ENCODE results near the gene MEI1. TPM values are rescaled to one million over a fixed set of nuclear protein-coding genes. Genes with fewer than 3 reads are reported as not detected.

MEI1 gene
- total RNA-seq, 1 donor from 2014 or later: not detected

DNA sequence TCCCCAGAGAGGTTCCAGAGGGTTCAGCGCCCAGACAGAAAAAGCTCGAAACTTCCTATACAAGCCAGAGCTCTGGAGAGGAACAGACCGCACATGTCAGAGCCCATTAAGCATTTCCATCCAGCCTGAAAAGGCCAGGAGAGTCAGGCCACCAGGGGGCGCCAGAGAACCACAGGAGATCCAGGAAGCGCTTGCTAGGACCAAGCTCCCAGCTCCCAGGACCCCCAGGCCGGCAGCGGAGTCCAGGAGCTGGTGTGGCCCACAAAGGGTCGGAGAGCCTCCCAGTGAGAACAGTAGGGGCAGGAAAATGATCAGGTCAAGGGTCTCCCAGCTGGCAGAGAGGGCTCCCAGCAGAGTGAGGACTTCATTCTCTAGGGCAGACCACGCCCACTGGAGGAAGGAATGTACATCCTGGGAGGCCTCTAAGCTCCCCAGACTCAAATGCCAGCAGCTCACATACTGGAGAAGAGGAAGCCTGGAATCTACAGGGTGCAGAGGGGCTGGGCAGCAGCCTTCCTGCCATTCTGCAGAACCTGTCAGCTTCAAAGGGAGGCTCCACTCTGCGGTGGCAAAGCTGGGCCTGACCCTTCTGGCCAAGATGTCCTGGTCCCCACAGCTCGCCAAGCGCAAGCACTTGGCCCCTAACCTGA is 2.1 kb upstream of the MEI1 start:
- Mint-ChIP-seq H3K27me3 (ENCODE audit: unreplicated experiment) (no peaks in the 10 kb centered on the region), H3K4me1 (ENCODE audit: unreplicated experiment) (no peaks in the 10 kb centered on the region), H3K27ac (ENCODE audit: unreplicated experiment) (peak overlapping the region; percentile 95), H3K36me3 (ENCODE audit: unreplicated experiment) (no peaks in the 10 kb centered on the region), H3K9me3 (ENCODE audit: unreplicated experiment) (no peaks in the 10 kb centered on the region), H3K4me3 (ENCODE audit: unreplicated experiment) (peak overlapping the region; percentile 66)
- peak; percentile 98 for TF ChIP-seq CTCF (IDR thresholded peaks at IDR 0.05)
- DNase-seq (ENCODE audit: extremely low spot score, unreplicated experiment): peak; percentile 97

DNA sequence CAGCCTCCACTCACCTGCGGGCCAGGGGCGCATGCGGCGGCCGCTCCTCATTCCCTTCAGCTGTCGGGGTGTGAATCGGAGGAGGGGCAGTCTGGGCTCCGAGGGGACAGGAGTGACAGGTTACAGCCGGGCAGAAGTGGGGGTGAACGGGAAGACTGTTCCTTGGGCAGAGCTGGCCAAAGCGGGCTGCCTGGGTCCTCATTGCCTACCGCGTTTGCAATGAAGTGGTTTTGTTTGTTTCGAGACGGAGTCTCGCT is 733 bp downstream of the MEI1 start:
- H3K9me3 Mint-ChIP-seq (ENCODE audit: unreplicated experiment): no peaks in the 10 kb centered on the region
- no peaks in the 10 kb centered on the region for H3K4me1 Mint-ChIP-seq (ENCODE audit: unreplicated experiment)
- DNase-seq (ENCODE audit: extremely low spot score, unreplicated experiment): no peak
- H3K27me3 Mint-ChIP-seq (ENCODE audit: unreplicated experiment): no peaks in the 10 kb centered on the region
- TF ChIP-seq CTCF (IDR thresholded peaks at IDR 0.05): no peak
- no peak overlapping the region for H3K27ac Mint-ChIP-seq (ENCODE audit: unreplicated experiment)
- H3K36me3 Mint-ChIP-seq (ENCODE audit: unreplicated experiment): no peaks in the 10 kb centered on the region
- no peak overlapping the region for H3K4me3 Mint-ChIP-seq (ENCODE audit: unreplicated experiment)

DNA sequence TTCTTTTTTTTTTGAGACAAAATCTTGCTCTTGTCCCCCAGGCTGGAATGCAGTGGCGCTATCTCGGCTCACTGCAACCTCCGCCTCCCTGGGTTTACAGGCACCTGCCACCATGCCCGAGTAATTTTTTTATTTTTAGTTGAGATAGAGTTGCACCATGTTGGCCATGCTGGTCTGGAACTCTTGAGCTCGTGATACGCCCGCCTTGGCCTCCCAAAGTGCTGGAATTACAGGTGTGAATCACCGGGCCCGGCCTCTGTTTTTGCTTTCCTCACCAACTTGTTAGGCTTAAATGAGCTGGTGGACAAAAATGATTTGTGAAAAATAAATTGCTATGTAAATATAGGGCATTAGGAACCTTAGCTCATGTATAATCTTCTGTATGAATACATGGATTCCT is 3.5 kb downstream of the MEI1 start:
- H3K4me1 Mint-ChIP-seq (ENCODE audit: unreplicated experiment): no peaks in the 10 kb centered on the region
- H3K27me3 Mint-ChIP-seq (ENCODE audit: unreplicated experiment): peaks cover 2% of the 10 kb centered on the region
- no peak overlapping the region for H3K27ac Mint-ChIP-seq (ENCODE audit: unreplicated experiment)
- no peak for TF ChIP-seq CTCF (IDR thresholded peaks at IDR 0.05)
- no peaks in the 10 kb centered on the region for H3K9me3 Mint-ChIP-seq (ENCODE audit: unreplicated experiment)
- no peaks in the 10 kb centered on the region for H3K36me3 Mint-ChIP-seq (ENCODE audit: unreplicated experiment)
- DNase-seq (ENCODE audit: extremely low spot score, unreplicated experiment): no peak
- no peak overlapping the region for H3K4me3 Mint-ChIP-seq (ENCODE audit: unreplicated experiment)

DNA sequence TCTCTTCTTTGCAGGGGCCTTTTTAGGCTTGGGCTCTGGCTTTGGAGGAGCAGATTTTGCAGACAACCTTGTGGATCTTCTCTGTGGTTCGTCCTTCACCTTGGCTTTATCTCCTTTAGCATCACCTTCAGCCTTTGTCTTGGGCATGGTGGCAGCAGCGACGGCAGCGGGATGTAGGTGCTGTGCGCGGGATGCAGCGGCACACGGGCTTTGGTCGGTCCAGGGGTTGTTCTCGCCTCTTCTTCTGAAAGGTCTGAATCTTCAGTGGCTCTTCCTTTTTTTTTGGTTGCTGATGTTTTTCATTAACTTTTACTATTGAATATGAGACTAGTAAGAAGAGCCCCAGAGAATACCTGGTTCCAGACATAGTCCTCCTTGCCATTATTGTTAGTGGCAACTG is 10.0 kb downstream of the MEI1 start:
- no peaks in the 10 kb centered on the region for H3K9me3 Mint-ChIP-seq (ENCODE audit: unreplicated experiment)
- no peak for TF ChIP-seq CTCF (IDR thresholded peaks at IDR 0.05)
- H3K4me3 Mint-ChIP-seq (ENCODE audit: unreplicated experiment): no peak overlapping the region
- no peak for DNase-seq (ENCODE audit: extremely low spot score, unreplicated experiment)
- no peaks in the 10 kb centered on the region for H3K36me3 Mint-ChIP-seq (ENCODE audit: unreplicated experiment)
- H3K27ac Mint-ChIP-seq (ENCODE audit: unreplicated experiment): no peak overlapping the region
- H3K27me3 Mint-ChIP-seq (ENCODE audit: unreplicated experiment): peaks cover 22% of the 10 kb centered on the region
- H3K4me1 Mint-ChIP-seq (ENCODE audit: unreplicated experiment): no peaks in the 10 kb centered on the region

- Mint-ChIP-seq H3K4me1 (ENCODE audit: unreplicated experiment) (no peaks in the 10 kb centered on the region), H3K4me3 (ENCODE audit: unreplicated experiment) (no peak overlapping the region), H3K9me3 (ENCODE audit: unreplicated experiment) (no peaks in the 10 kb centered on the region), H3K27ac (ENCODE audit: unreplicated experiment) (no peak overlapping the region), H3K27me3 (ENCODE audit: unreplicated experiment) (peaks cover 23% of the 10 kb centered on the region), H3K36me3 (ENCODE audit: unreplicated experiment) (no peaks in the 10 kb centered on the region)
- no peak for DNase-seq (ENCODE audit: extremely low spot score, unreplicated experiment)
- TF ChIP-seq CTCF (IDR thresholded peaks at IDR 0.05): no peak
These were observed 13.7 kb downstream of the MEI1 start for GRCh38 chr22:41713004-41713403.

Data from osteocyte (in vitro differentiated cells).